Neural crest cell (in vitro differentiated cells): Measurements from ENCODE around the gene FAM151A. TPM values are rescaled to one million over a fixed set of nuclear protein-coding genes. Genes with fewer than 3 reads are reported as not detected.

ENCODE experiments used
- DNase-seq: peaks from one replicate; pipeline ENCODE4 v3.0.0; 2021; ENCODE audit warnings: low read depth, mixed read lengths, low spot score
- H3K27ac Mint-ChIP-seq: one replicate; pipeline ENCODE4 v1.8.0; 2021; ENCODE audit warnings: mild to moderate bottlenecking, mixed read lengths; ENCODE audit not compliant: unreplicated experiment
- H3K27me3 Mint-ChIP-seq: 2 replicates; pipeline ENCODE4 v1.8.0; 2021; ENCODE audit warnings: low read depth, mild to moderate bottlenecking, mixed read lengths
- H3K36me3 Mint-ChIP-seq: 2 replicates; pipeline ENCODE4 v1.8.0; 2021; ENCODE audit warnings: low read depth, mild to moderate bottlenecking, mixed read lengths
- H3K4me1 Mint-ChIP-seq: 2 replicates; pipeline ENCODE4 v1.8.0; 2021; ENCODE audit warnings: mixed read lengths
- H3K4me3 Mint-ChIP-seq: one replicate; pipeline ENCODE4 v1.8.0; 2021; ENCODE audit warnings: mild to moderate bottlenecking, mixed read lengths
- H3K9me3 Mint-ChIP-seq: 2 replicates; pipeline ENCODE4 v1.8.0; 2021; ENCODE audit warnings: mixed read lengths
- CTCF ChIP-seq: fragments of 200-600 bp; sonication (generic); conservative IDR thresholded peaks from 2 replicates; pipeline ENCODE4 v1.5.0; 2021; ENCODE audit warnings: antibody characterized with exemption, mild to moderate bottlenecking
- total RNA-seq: library from RNA; stranded (reverse); gene quantifications from 2 replicates; pipeline ENCODE4 v1.2.1, GENCODE V29; 2021

Gene FAM151A
- total RNA-seq, 1 donor from 2014 or later: not detected

GRCh38 chr1:54593571-54594160 lies 29.7 kb downstream of the FAM151A start:
- DNase-seq: no peak
- no peak overlapping the region for H3K4me3 Mint-ChIP-seq
- H3K27me3 Mint-ChIP-seq: no peaks in the 10 kb centered on the region
- no peak for TF ChIP-seq CTCF
- no peaks in the 10 kb centered on the region for H3K9me3 Mint-ChIP-seq
- H3K36me3 Mint-ChIP-seq: no peaks in the 10 kb centered on the region
- H3K4me1 Mint-ChIP-seq: peaks cover 4% of the 10 kb centered on the region
- no peak overlapping the region for H3K27ac Mint-ChIP-seq

- no peak overlapping the region for H3K4me3 Mint-ChIP-seq
- H3K4me1 Mint-ChIP-seq: peaks cover 4% of the 10 kb centered on the region
- no peaks in the 10 kb centered on the region for H3K27me3 Mint-ChIP-seq
- no peak overlapping the region for H3K27ac Mint-ChIP-seq
- TF ChIP-seq CTCF: no peak
- H3K9me3 Mint-ChIP-seq: no peaks in the 10 kb centered on the region
- no peak for DNase-seq
- no peaks in the 10 kb centered on the region for H3K36me3 Mint-ChIP-seq
Observed at GRCh38 chr1:54591127-54591756, 32.1 kb downstream of the FAM151A start.

- Mint-ChIP-seq H3K27me3 (no peaks in the 10 kb centered on the region), H3K4me3 (no peak overlapping the region), H3K36me3 (no peaks in the 10 kb centered on the region), H3K9me3 (no peaks in the 10 kb centered on the region), H3K27ac (no peak overlapping the region), H3K4me1 (peaks cover 4% of the 10 kb centered on the region)
- no peak for TF ChIP-seq CTCF
- DNase-seq: no peak
Observed at GRCh38 chr1:54588377-54588776, 34.9 kb downstream of the FAM151A start.

- Mint-ChIP-seq H3K4me3 (no peak overlapping the region), H3K27ac (no peak overlapping the region), H3K9me3 (no peaks in the 10 kb centered on the region), H3K4me1 (peaks cover 10% of the 10 kb centered on the region), H3K36me3 (no peaks in the 10 kb centered on the region), H3K27me3 (no peaks in the 10 kb centered on the region)
- DNase-seq: no peak
- no peak for TF ChIP-seq CTCF
Observed at GRCh38 chr1:54585181-54586066, 37.9 kb downstream of the FAM151A start.

- Mint-ChIP-seq H3K4me3 (no peak overlapping the region), H3K27ac (peak overlapping the region; percentile 87), H3K27me3 (no peaks in the 10 kb centered on the region)
Observed at GRCh38 chr1:54584575-54584974, 38.8 kb downstream of the FAM151A start.

More at GRCh38 chr1:54584575-54584974, 38.8 kb downstream of the FAM151A start:
- no peaks in the 10 kb centered on the region for H3K9me3 Mint-ChIP-seq
- no peak for TF ChIP-seq CTCF
- H3K4me1 Mint-ChIP-seq: peaks cover 11% of the 10 kb centered on the region
- DNase-seq: no peak
- H3K36me3 Mint-ChIP-seq: no peaks in the 10 kb centered on the region
